Endodermal cell (in vitro differentiated cells): Measurements from ENCODE around the gene LNPEP. TPM values are rescaled to one million over a fixed set of nuclear protein-coding genes. Genes with fewer than 3 reads are reported as not detected.
A peak's percentile ranks its signal among the peaks of the same experiment; 100 is the strongest.

Experiments
- DNase-seq: peaks from one replicate; pipeline ENCODE4 v3.0.0-alpha.2; 2017
- H3K27ac ChIP-seq: 2 replicates; pipeline ENCODE4 v1.5.1; 2013; ENCODE audit warnings: mild to moderate bottlenecking, low read depth, low read length, moderate library complexity
- H3K27me3 ChIP-seq: 2 replicates; pipeline ENCODE4 v1.6.1; 2013; ENCODE audit warnings: mild to moderate bottlenecking, low read length, moderate library complexity; ENCODE audit not compliant: insufficient read depth, control insufficient read depth, poor library complexity, severe bottlenecking
- H3K36me3 ChIP-seq: 2 replicates; pipeline ENCODE4 v1.7.0; 2013; ENCODE audit warnings: mild to moderate bottlenecking, low read length, moderate library complexity; ENCODE audit not compliant: control insufficient read depth, insufficient read depth
- H3K4me1 ChIP-seq: one replicate; pipeline ENCODE4 v1.7.0; 2013; ENCODE audit warnings: low read length; ENCODE audit not compliant: control insufficient read depth, insufficient read depth
- H3K4me3 ChIP-seq: 2 replicates; pipeline ENCODE4 v1.5.1; 2013; ENCODE audit warnings: mild to moderate bottlenecking, low read length, moderate library complexity
- H3K9ac ChIP-seq: 2 replicates; pipeline ENCODE4 v1.6.1; 2013; ENCODE audit warnings: mild to moderate bottlenecking, low read length, moderate library complexity; ENCODE audit not compliant: poor library complexity, severe bottlenecking; ENCODE audit errors: extremely low read depth
- H3K9me3 ChIP-seq: 2 replicates; pipeline ENCODE4 v1.6.1; 2013; ENCODE audit warnings: mild to moderate bottlenecking, low read length, moderate library complexity; ENCODE audit not compliant: control insufficient read depth
- H3K27ac Mint-ChIP-seq: 2 replicates; pipeline ENCODE4 v1.8.0; 2020; ENCODE audit warnings: mixed read lengths
- H3K27me3 Mint-ChIP-seq: 2 replicates; pipeline ENCODE4 v1.8.0; 2021; ENCODE audit warnings: mild to moderate bottlenecking, mixed read lengths; ENCODE audit not compliant: insufficient read depth
- H3K36me3 Mint-ChIP-seq: 2 replicates; pipeline ENCODE4 v1.8.0; 2020; ENCODE audit warnings: low read depth, mixed read lengths
- H3K4me1 Mint-ChIP-seq: 2 replicates; pipeline ENCODE4 v1.8.0; 2020; ENCODE audit warnings: mixed read lengths
- H3K4me3 Mint-ChIP-seq: 2 replicates; pipeline ENCODE4 v1.8.0; 2020; ENCODE audit warnings: mild to moderate bottlenecking, moderate library complexity, mixed read lengths
- H3K9me3 Mint-ChIP-seq: 2 replicates; pipeline ENCODE4 v1.8.0; 2020; ENCODE audit warnings: mild to moderate bottlenecking, mixed read lengths
- WGBS, 2 experiments: methylation state at CpG; one replicate each; pipeline versions ENCODE4 v1.1.5 to v1.1.7; 2013; ENCODE audit warnings: missing lambda C conversion rate in 2 of 2, mixed read lengths in 1 of 2; ENCODE audit not compliant: insufficient coverage in 1 of 2, insufficient read length in 1 of 2; 5-methylcytosine and 5-hydroxymethylcytosine counted together
- total RNA-seq, 2 donors: library from RNA; stranded (reverse); fragmentation: NEBNext Ultra II Directional in 1 of 2; extraction: Animal tissue kit (Norgen Biotek cat#: 25700) in 1 of 2; gene quantifications; 2 replicates in 1 of 2; 3 replicates in 1 of 2; pipeline ENCODE4 v1.2.1, GENCODE V29; 2021
- TF ChIP-seq, protein P1 (sequence below): fragments of 200-600 bp; sonication (generic); conservative IDR thresholded peaks from 2 replicates; pipeline ENCODE4 v1.5.0; 2021; ENCODE audit warnings: antibody characterized with exemption, mild to moderate bottlenecking

The LNPEP gene
- total RNA-seq, 2 donors from 2014 or later = 11.2 to 12.3 TPM

DNA sequence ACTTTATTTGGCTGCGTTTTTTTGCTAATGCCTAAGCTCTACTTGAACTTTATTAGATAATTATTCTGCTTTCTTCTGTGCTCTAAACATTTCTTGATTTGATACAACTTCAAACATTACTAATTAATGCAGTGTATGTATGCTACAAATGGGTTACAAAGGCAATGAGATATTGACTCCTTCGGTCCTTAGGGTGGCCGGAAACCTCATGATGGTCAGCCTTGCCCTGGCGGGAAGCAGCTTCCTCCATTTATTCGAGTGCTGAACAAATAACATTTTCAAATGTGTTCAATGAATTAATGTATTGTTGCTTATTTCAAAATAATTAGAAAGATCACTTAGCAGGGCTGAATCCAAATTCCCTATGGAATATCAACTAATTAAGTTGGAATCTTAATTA, 3.9 kb upstream of the LNPEP start:
- H3K4me3 ChIP-seq = no peak overlapping the region
- no peaks in the 10 kb centered on the region for H3K4me1 ChIP-seq
- H3K9me3 ChIP-seq = no peaks in the 10 kb centered on the region
- H3K4me3 Mint-ChIP-seq = no peak overlapping the region
- no peaks in the 10 kb centered on the region for H3K36me3 ChIP-seq
- TF ChIP-seq, protein P1, sequence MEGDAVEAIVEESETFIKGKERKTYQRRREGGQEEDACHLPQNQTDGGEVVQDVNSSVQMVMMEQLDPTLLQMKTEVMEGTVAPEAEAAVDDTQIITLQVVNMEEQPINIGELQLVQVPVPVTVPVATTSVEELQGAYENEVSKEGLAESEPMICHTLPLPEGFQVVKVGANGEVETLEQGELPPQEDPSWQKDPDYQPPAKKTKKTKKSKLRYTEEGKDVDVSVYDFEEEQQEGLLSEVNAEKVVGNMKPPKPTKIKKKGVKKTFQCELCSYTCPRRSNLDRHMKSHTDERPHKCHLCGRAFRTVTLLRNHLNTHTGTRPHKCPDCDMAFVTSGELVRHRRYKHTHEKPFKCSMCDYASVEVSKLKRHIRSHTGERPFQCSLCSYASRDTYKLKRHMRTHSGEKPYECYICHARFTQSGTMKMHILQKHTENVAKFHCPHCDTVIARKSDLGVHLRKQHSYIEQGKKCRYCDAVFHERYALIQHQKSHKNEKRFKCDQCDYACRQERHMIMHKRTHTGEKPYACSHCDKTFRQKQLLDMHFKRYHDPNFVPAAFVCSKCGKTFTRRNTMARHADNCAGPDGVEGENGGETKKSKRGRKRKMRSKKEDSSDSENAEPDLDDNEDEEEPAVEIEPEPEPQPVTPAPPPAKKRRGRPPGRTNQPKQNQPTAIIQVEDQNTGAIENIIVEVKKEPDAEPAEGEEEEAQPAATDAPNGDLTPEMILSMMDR = no peak
- peaks cover 9% of the 10 kb centered on the region for H3K27me3 Mint-ChIP-seq
- no peak for DNase-seq
- no peak overlapping the region for H3K27ac ChIP-seq
- H3K27ac Mint-ChIP-seq = no peak overlapping the region
- peaks cover 18% of the 10 kb centered on the region for H3K4me1 Mint-ChIP-seq
- no peaks in the 10 kb centered on the region for H3K9me3 Mint-ChIP-seq
- H3K9ac ChIP-seq = no peak overlapping the region
- H3K27me3 ChIP-seq = no peaks in the 10 kb centered on the region
- 80 to 95% methylated on average over 1 to 5 of the region's 5 CpGs for WGBS, 2 experiments
- no peaks in the 10 kb centered on the region for H3K36me3 Mint-ChIP-seq

DNA sequence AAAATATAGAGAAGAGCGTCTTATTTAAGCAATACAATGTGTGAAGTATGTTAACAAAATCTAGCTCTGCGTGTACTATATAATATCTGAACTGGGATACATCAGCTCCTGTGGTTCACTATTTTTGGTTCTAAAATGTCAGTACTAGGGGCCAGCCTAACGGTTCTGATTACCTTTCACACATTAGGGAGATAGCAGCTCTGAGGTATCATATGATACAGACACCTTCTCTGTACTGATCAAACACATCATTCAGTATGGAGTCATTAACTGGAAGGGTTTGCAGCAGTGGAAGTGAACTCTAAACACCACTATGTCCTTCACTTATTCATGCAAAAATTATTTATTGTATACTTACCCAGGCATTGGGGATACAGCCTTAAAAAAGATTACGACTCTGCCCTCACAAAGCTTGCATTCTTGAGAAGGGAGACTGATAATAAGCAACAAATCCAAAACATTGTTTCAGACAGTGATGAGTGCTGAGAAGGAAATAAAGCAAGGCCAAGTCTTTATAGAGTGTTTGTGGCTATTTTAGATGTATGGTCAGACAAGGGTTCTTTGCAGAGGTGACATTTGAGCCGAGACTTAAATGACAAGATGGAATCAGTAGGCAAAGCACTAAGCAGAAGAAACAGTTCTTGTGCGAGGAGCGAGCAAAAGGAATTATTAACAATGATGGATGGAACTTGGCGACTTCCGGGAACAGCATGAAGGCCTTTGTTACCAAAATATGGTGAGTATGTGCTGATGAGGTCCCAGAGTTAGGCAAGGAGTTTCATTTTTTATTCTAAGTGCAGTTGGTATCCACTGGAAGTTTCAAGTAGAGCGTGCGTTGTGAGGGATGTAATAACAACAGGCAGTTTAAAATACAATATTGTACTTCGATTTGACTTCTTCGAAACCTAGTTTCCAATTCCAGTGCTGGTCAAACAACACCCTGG, 1.8 kb upstream of the LNPEP start:
- peak overlapping the region; percentile 89 for H3K27ac Mint-ChIP-seq
- H3K4me3 ChIP-seq = peak overlapping the region; percentile 96
- no peaks in the 10 kb centered on the region for H3K36me3 ChIP-seq
- peak overlapping the region; percentile 94 for H3K27ac ChIP-seq
- 31 to 37% methylated on average over 11 to 13 of the region's 13 CpGs for WGBS, 2 experiments
- H3K9ac ChIP-seq = peak overlapping the region; percentile 73
- no peaks in the 10 kb centered on the region for H3K9me3 ChIP-seq
- peaks cover 21% of the 10 kb centered on the region for H3K4me1 Mint-ChIP-seq
- H3K27me3 Mint-ChIP-seq = peaks cover 24% of the 10 kb centered on the region
- H3K36me3 Mint-ChIP-seq = no peaks in the 10 kb centered on the region
- DNase-seq = no peak
- H3K27me3 ChIP-seq = no peaks in the 10 kb centered on the region
- no peaks in the 10 kb centered on the region for H3K4me1 ChIP-seq
- TF ChIP-seq, protein P1 = no peak
- peak overlapping the region; percentile 91 for H3K4me3 Mint-ChIP-seq
- H3K9me3 Mint-ChIP-seq = no peaks in the 10 kb centered on the region

DNA sequence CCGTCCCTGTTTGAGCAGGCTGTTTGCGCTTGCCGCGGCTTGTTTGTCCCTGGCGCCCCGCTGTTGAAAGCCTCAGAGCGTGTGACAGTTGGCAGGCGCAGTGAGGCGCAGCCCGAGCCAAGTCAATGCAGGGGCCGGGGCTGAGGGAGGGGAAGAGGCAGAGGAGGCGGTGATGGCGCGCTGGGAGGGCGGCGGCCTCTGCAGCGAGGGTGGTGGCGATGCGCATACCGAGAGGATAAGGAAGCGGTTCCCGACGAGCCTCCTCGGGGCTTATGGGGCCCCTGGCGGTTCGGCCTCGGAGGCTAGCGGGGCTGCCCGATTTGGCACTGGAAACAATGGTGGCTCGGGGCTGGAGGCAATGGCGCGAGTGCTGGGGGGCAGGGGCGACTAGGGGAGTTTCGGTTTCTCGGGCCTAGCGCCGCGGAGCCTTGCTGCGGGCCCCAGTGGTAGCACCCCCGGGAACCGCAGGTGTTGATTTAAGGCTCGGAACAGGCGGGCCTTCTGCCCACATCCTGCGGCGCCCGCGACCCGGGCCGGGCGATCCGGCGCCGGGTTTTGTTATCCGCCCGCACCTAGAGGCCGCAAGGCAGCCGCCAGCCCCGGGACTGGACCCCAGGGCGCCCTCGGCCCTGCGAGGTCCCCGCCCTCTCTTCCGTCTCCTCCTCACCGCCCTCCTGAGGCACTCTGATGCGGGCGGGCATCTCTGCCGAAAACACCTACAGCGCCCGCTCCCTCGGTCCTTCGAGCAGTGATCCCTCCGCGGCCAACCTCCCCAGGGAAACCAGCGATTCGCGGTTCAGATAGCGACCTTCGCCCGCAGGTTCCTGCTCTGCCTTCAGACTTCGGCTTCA, 947 bp upstream of the LNPEP start:
- Histone ChIP-seq H3K27me3 (no peaks in the 10 kb centered on the region), H3K4me3 (peak overlapping the region; percentile 96), H3K27ac (peak overlapping the region; percentile 94), H3K9me3 (no peaks in the 10 kb centered on the region), H3K36me3 (no peaks in the 10 kb centered on the region), H3K9ac (peak overlapping the region; percentile 73), H3K4me1 (no peaks in the 10 kb centered on the region)
- peak overlapping the region; percentile 96 for H3K27ac Mint-ChIP-seq
- no peaks in the 10 kb centered on the region for H3K9me3 Mint-ChIP-seq
- H3K36me3 Mint-ChIP-seq = no peaks in the 10 kb centered on the region
- 0% methylated on average over 26 to 80 of the region's 80 CpGs for WGBS, 2 experiments
- H3K4me1 Mint-ChIP-seq = peaks cover 21% of the 10 kb centered on the region
- H3K27me3 Mint-ChIP-seq = peaks cover 24% of the 10 kb centered on the region
- DNase-seq = peak; percentile 96
- TF ChIP-seq, protein P1 = peak; percentile 21
- peak overlapping the region; percentile 91 for H3K4me3 Mint-ChIP-seq
